GM18508 (cell line): ENCODE measurements around the gene OR4C5.
"Not testable (repeated sequence)": the region's sequence is repeated elsewhere in the genome, so short reads cannot be mapped to it uniquely, and the experiment has no call there.

Source experiments
- ATAC-seq: cut with Tn5 transposase; IDR thresholded peaks from one replicate; pipeline ENCODE4 v1.9.1; 2021; ENCODE audit warnings: moderate number of reproducible peaks; ENCODE audit not compliant: insufficient read depth, unreplicated experiment

The OR4C5 gene

GRCh38 chr11:48366365-48366764, at the start of gene OR4C5:
Gene OR4C5 (minus strand): TSS chr11:48366465. CDS start chr11:48366465, 0 bp downstream.
- no peak for ATAC-seq

- ATAC-seq, result no peak
Measured at GRCh38 chr11:48384670-48385069, 18.4 kb upstream of the OR4C5 start.

DNA sequence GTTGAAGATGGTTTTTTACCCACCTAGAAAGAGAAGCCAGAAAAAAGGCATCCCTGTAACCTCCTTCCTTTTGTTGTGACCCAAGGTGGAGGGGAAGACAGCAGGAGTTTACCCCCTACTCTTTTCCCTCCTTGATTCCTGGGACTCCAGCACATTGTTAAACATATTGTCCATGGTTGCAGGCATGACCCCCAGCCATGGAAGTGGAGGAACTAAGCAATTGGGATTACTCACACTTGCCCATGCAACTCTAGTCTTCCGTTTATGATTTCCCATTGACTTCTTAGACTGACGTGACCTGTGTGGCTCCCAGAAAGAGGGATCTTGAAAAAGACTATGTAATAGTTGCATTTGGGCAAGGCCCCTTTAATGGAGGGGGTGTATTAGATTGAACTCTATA, 17.9 kb upstream of the OR4C5 start:
- not testable (repeated sequence) for ATAC-seq

DNA sequence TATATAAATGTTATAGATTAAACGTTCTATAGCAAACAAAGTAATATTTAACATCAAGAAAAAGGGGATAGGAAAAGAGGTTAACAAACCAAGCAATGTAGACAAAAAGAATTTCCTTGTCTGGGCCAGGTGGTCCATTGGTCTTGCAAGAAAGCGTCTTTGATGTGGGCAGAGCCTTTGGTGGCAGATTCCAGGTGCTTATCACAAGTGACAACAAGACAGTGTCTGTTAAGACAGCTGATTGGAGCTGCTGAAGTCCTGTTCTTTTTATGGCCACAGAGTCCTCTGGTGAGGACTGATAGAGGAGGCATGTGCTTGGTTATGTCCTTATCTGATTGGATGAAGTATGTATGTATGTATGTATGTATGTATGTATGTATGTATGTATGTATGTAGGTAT, 5.0 kb downstream of the OR4C5 start:
- not testable (repeated sequence) for ATAC-seq

DNA sequence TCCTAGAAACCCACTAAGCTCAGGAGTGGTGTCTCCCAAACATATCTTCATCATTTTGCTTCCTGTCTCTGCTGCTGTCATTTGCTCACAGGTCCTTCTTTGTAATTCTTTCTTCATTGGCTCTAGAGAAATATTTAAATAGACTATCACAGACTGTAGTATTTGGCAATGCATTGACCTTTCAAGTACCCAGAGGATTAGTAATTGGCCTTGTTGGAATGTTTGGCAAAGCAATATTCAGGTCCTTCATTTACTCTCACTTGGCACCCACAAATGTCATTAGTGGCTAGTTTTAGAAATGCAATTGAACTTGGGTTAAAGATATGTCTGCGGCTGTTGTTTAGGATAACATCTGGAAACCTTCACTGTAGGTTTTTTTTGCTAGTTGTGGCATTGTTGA, 11.6 kb downstream of the OR4C5 start:
- no peak for ATAC-seq

GRCh38 chr11:48354013-48354412, 12.3 kb downstream of the OR4C5 start:
- no peak for ATAC-seq

DNA sequence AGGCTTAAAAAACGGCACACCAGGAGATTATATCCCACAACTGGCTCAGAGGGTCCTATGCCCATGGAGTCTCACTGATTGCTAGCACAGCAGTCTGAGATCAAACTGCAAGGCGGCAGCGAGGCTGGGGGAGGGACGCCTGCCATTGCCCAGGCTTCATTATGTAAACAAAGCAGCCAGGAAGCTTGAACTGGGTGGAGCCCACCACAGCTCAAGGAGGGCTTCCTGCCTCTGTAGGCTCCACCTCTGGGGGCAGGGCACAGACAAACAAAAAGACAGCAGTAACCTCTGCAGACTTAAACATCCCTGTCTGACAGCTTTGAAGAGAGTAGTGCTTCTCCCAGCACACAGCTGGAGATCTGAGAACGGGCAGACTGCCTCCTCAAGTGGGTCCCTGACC, 20.0 kb downstream of the OR4C5 start:
- not testable (repeated sequence) for ATAC-seq

- not testable (repeated sequence) for ATAC-seq
Measured at GRCh38 chr11:48342505-48342904, 23.8 kb downstream of the OR4C5 start.

- no peak for ATAC-seq
Measured at GRCh38 chr11:48341466-48341865, 24.8 kb downstream of the OR4C5 start.

- ATAC-seq, result not testable (repeated sequence)
Measured at GRCh38 chr11:48324620-48325019, 41.6 kb downstream of the OR4C5 start, which contains the start of gene OR4C3. Gene OR4C3 (plus strand): TSS chr11:48324920. CDS start chr11:48325022, 102 bp downstream.

- ATAC-seq, result not testable (repeated sequence)
Measured at GRCh38 chr11:48319813-48320212, 46.5 kb downstream of the OR4C5 start.
